CD4-positive, CD25-positive, alpha-beta regulatory T cell (primary cell): ENCODE data around the gene ZSCAN12. TPM values are rescaled to one million over a fixed set of nuclear protein-coding genes. Genes with fewer than 3 reads are reported as not detected.

Source experiments
- ATAC-seq, 2 donors: fragments of 150-1000 bp; cut with Tn5 transposase; one replicate each; pipeline ENCODE4 v1.10.0; 2021; ENCODE audit warnings: low read depth in 2 of 2, moderate number of reproducible peaks in 2 of 2, moderate library complexity in 1 of 2
- DNase-seq, 3 donors: peaks; one replicate each; pipeline versions ENCODE4 v3.0.0 to v3.0.0-alpha.2; 2012 to 2022; ENCODE audit warnings: mixed read lengths in 1 of 3
- H3K27ac ChIP-seq: one replicate; pipeline ENCODE4 v1.7.0; 2013; ENCODE audit warnings: mild to moderate bottlenecking, low read length; ENCODE audit not compliant: insufficient read depth, poor library complexity, severe bottlenecking
- H3K27me3 ChIP-seq: one replicate; pipeline ENCODE4 v1.7.0; 2013; ENCODE audit warnings: low read length; ENCODE audit not compliant: control insufficient read depth, insufficient read depth
- H3K36me3 ChIP-seq: one replicate; pipeline ENCODE4 v1.7.0; 2013; ENCODE audit warnings: mild to moderate bottlenecking, low read length, moderate library complexity; ENCODE audit not compliant: control insufficient read depth, insufficient read depth
- H3K4me1 ChIP-seq: 2 replicates; pipeline ENCODE4 v1.7.0; 2013; ENCODE audit warnings: mild to moderate bottlenecking, low read length; ENCODE audit not compliant: insufficient read depth, control insufficient read depth, poor library complexity, severe bottlenecking
- H3K4me3 ChIP-seq: one replicate; pipeline ENCODE4 v1.7.0; 2013; ENCODE audit warnings: low read depth, mild to moderate bottlenecking, low read length, moderate library complexity
- H3K9me3 ChIP-seq, 2 experiments: 1 replicate in 1 of 2; 2 replicates in 1 of 2; pipeline ENCODE4 v1.7.0; 2013; ENCODE audit warnings: low read length in 2 of 2, mild to moderate bottlenecking in 1 of 2, moderate library complexity in 1 of 2; ENCODE audit not compliant: control insufficient read depth in 2 of 2
- H3K27ac Mint-ChIP-seq, 3 donors: one replicate each; pipeline ENCODE4 v1.8.0; 2020 to 2022; ENCODE audit warnings: mild to moderate bottlenecking in 3 of 3, mixed read lengths in 3 of 3, moderate library complexity in 2 of 3
- H3K27me3 Mint-ChIP-seq: one replicate; pipeline ENCODE4 v1.8.0; 2022; ENCODE audit warnings: mild to moderate bottlenecking, mixed read lengths
- H3K36me3 Mint-ChIP-seq: one replicate; pipeline ENCODE4 v1.8.0; 2020; ENCODE audit warnings: mixed read lengths
- H3K4me1 Mint-ChIP-seq, 4 donors: one replicate each; pipeline ENCODE4 v1.8.0; 2020 to 2022; ENCODE audit warnings: mixed read lengths in 4 of 4, mild to moderate bottlenecking in 1 of 4
- H3K4me3 Mint-ChIP-seq, 4 donors: one replicate each; pipeline ENCODE4 v1.8.0; 2020 to 2022; ENCODE audit warnings: mild to moderate bottlenecking in 4 of 4, mixed read lengths in 4 of 4, moderate library complexity in 3 of 4
- H3K9me3 Mint-ChIP-seq, 7 donors: one replicate each; pipeline ENCODE4 v1.8.0; 2020 to 2022; ENCODE audit warnings: mixed read lengths in 7 of 7, mild to moderate bottlenecking in 3 of 7, moderate library complexity in 2 of 7
- polyA plus RNA-seq, 4 donors: library from polyadenylated mRNA; unstranded; fragments of 300-500 nt; fragmentation: Illumina TruSeq; gene quantifications; one replicate each; pipeline ENCODE4 v1.2.3, GENCODE V29; 2021
- total RNA-seq: library from RNA; stranded (reverse); gene quantifications from one replicate; pipeline ENCODE4 v1.2.3, GENCODE V29; 2022

The ZSCAN12 gene
- total and polyA plus RNA-seq, 5 donors from 2014 or later, result 1.2 to 2.7 (median 2.1) TPM

DNA sequence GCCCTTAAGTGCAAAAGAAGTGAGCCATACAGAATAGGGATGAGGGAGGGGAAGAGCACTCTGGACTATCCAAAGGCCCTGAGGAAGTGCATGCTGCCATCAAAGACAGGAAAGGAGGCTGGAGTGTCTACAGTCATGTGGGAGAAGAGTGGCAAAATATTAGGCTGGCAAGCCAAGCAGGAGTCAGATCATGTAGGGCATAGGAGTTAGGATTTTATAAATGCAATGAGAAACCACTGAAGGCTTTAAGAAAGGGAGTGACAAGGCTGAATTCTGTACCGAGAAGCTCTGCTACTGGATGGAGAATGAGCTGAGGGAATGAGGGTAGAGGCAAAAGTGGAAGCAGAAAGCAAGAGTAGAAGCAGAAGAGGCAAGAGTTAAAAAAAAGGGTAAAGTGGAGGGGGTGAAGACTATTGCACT lies 65.9 kb downstream of the ZSCAN12 start:
- Mint-ChIP-seq H3K36me3 (no peaks in the 10 kb centered on the region), H3K4me3 (no peak overlapping the region), H3K27me3 (peaks cover 17% of the 10 kb centered on the region), H3K9me3 (peaks cover 0 to 6% (median 1%) of the 10 kb centered on the region in 7 donors), H3K27ac (no peak overlapping the region), H3K4me1 (peaks cover 0 to 6% (median 0%) of the 10 kb centered on the region in 4 donors)
- ATAC-seq (no peak), DNase-seq (no peak)
- Histone ChIP-seq H3K4me3 (no peak overlapping the region), H3K36me3 (no peaks in the 10 kb centered on the region), H3K27ac (no peak overlapping the region), H3K9me3 (no peaks in the 10 kb centered on the region), H3K27me3 (no peaks in the 10 kb centered on the region), H3K4me1 (peaks cover 20% of the 10 kb centered on the region)

DNA sequence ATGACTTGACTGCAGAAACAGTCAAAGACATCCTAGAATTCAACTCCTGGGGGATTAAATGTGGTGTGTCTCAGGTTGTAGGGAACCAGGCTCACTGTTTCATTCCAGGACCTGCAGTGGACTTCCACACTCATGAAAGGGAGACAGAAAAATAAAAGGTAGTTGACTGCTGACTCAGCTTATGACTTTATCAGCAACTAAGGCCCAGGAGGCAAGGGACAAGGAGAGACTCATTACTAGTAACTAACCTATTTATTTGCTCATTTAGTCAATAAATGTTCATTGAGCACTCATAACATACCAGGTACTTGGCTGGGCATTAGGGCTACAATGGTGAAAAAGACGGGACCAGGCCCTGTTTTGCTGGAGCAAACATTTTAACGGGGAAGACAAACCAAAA lies 66.5 kb downstream of the ZSCAN12 start:
- Mint-ChIP-seq H3K4me1 (peaks cover 0 to 6% (median 0%) of the 10 kb centered on the region in 4 donors), H3K36me3 (no peaks in the 10 kb centered on the region), H3K27ac (no peak overlapping the region), H3K4me3 (no peak overlapping the region), H3K27me3 (peaks cover 17% of the 10 kb centered on the region), H3K9me3 (peaks cover 0 to 8% (median 1%) of the 10 kb centered on the region in 7 donors)
- no peak overlapping the region for H3K4me3 ChIP-seq
- no peak overlapping the region for H3K27ac ChIP-seq
- peaks cover 20% of the 10 kb centered on the region for H3K4me1 ChIP-seq
- ATAC-seq (no peak), DNase-seq (no peak)
- no peaks in the 10 kb centered on the region for H3K9me3 ChIP-seq
- no peaks in the 10 kb centered on the region for H3K36me3 ChIP-seq
- H3K27me3 ChIP-seq, result no peaks in the 10 kb centered on the region

DNA sequence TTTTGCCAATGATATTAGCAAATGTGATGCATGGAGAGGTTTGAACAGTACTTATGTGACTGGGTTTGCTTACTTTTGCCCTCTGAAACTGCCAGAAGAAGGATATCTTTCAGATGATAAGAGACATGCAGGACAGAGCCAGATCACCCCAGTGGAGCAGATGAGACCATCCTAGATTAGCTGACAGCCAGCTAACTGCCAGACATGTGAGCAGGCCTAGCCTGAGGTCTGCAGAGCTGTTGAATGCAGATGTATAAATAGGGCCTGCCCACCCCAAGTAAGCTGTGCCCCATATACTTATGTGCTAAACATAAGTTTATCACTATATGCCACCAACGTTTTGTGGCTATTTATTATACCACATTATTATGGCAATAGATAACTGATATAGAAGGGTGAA lies 69.5 kb downstream of the ZSCAN12 start:
- DNase-seq (no peak), ATAC-seq (no peak)
- H3K4me1 ChIP-seq, result peaks cover 1% of the 10 kb centered on the region
- H3K27ac ChIP-seq, result no peak overlapping the region
- H3K9me3 Mint-ChIP-seq, result peaks cover 1 to 34% (median 12%) of the 10 kb centered on the region in 7 donors
- H3K4me3 Mint-ChIP-seq, result no peak overlapping the region
- H3K36me3 Mint-ChIP-seq, result peaks cover 15% of the 10 kb centered on the region
- H3K27me3 Mint-ChIP-seq, result peaks cover 17% of the 10 kb centered on the region
- H3K4me3 ChIP-seq, result no peak overlapping the region
- peaks cover 2% of the 10 kb centered on the region for H3K27me3 ChIP-seq
- peaks cover 0 to 6% (median 0%) of the 10 kb centered on the region in 4 donors for H3K4me1 Mint-ChIP-seq
- peaks cover 26% of the 10 kb centered on the region in 2 experiments for H3K9me3 ChIP-seq
- H3K36me3 ChIP-seq, result no peaks in the 10 kb centered on the region
- no peak overlapping the region for H3K27ac Mint-ChIP-seq

Other genes with a start within 250 kb of the ZSCAN12 start
- gene ZSCAN9, start 174.5 kb downstream of the ZSCAN12 start, total RNA-seq, result 0.91 TPM
- 1 to 10 TPM; 2.4 to 6.4 (median 3.7) TPM for gene ZSCAN9, start 174.5 kb downstream of the ZSCAN12 start, polyA plus RNA-seq
- 2.1 TPM for gene ZKSCAN4, start 147.5 kb downstream of the ZSCAN12 start, total RNA-seq
- 1 to 10 TPM; 2.1 to 6.3 (median 3.4) TPM for gene ZKSCAN4, start 147.5 kb downstream of the ZSCAN12 start, polyA plus RNA-seq
- gene NKAPL, start 140.4 kb downstream of the ZSCAN12 start, total RNA-seq, result not detected
- gene NKAPL, start 140.4 kb downstream of the ZSCAN12 start, polyA plus RNA-seq, result under 1 TPM in 2 of 4 donors, not detected in 2; 0.14 to 0.30 TPM
- gene ZSCAN26, start 132.6 kb downstream of the ZSCAN12 start, total RNA-seq, result 9.6 TPM
- gene ZSCAN26, start 132.6 kb downstream of the ZSCAN12 start, polyA plus RNA-seq, result 10 to 100 TPM; 14.9 to 19.1 (median 17.7) TPM
- 1.0 TPM for gene PGBD1, start 118.2 kb downstream of the ZSCAN12 start, total RNA-seq
- under 1 TPM; 0.09 to 0.55 (median 0.36) TPM for gene PGBD1, start 118.2 kb downstream of the ZSCAN12 start, polyA plus RNA-seq
- 0.52 TPM for gene ZSCAN31, start 63.6 kb downstream of the ZSCAN12 start, total RNA-seq
- gene ZSCAN31, start 63.6 kb downstream of the ZSCAN12 start, polyA plus RNA-seq, result under 1 TPM in 1 of 4 donors, not detected in 3; 0.34 TPM
- 2.3 TPM for gene ZKSCAN3, start 49.8 kb downstream of the ZSCAN12 start, total RNA-seq
- gene ZKSCAN3, start 49.8 kb downstream of the ZSCAN12 start, polyA plus RNA-seq, result 1 to 10 TPM; 1.5 to 3.6 (median 3.1) TPM
- 0.69 TPM for gene ZSCAN23, start 43.7 kb upstream of the ZSCAN12 start, total RNA-seq
- under 1 TPM in 2 of 4 donors, not detected in 2; 0.09 to 0.13 TPM for gene ZSCAN23, start 43.7 kb upstream of the ZSCAN12 start, polyA plus RNA-seq
- gene GPX6, start 116.0 kb upstream of the ZSCAN12 start, total RNA-seq, result not detected
- not detected for gene GPX6, start 116.0 kb upstream of the ZSCAN12 start, polyA plus RNA-seq
- gene GPX5, start 126.1 kb upstream of the ZSCAN12 start, total RNA-seq, result not detected
- not detected for gene GPX5, start 126.1 kb upstream of the ZSCAN12 start, polyA plus RNA-seq